ENCODE measurements around the gene RPL22L1.

Gene RPL22L1

DNA sequence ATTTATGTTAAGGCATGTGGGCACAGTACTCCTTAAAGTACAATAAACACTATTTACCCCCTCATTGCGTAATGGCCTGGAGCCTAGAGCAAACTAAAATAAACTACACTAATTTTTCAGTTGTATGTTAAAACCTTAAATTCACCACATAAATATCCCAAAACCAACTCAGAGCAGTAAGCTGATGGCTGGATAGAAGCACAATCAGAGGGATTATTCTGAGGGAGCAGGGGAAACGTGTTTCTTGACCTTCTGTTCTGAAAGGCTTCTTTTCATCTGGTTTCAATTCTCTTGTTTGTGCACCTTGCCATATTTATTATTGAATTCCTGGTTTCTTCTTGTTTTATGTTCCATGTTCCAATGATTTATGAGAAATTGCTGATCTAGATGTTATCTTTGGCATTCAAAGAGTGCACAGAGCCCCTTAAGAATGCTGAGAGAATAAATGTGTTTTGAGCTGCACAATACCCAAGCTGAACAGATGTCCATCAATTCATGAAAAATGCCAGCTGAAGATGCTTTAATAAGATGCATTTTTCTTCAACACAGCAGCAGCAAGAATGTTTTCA is 29.6 kb downstream of the RPL22L1 start:
- H3K9me3 Mint-ChIP-seq = peaks cover 24% of the 10 kb centered on the region
- H3K27me3 Mint-ChIP-seq (ENCODE audit: low read depth, poor library complexity) = peaks cover 4% of the 10 kb centered on the region
- H3K36me3 Mint-ChIP-seq (ENCODE audit: low read depth) = no peaks in the 10 kb centered on the region
- TF ChIP-seq, protein P1, sequence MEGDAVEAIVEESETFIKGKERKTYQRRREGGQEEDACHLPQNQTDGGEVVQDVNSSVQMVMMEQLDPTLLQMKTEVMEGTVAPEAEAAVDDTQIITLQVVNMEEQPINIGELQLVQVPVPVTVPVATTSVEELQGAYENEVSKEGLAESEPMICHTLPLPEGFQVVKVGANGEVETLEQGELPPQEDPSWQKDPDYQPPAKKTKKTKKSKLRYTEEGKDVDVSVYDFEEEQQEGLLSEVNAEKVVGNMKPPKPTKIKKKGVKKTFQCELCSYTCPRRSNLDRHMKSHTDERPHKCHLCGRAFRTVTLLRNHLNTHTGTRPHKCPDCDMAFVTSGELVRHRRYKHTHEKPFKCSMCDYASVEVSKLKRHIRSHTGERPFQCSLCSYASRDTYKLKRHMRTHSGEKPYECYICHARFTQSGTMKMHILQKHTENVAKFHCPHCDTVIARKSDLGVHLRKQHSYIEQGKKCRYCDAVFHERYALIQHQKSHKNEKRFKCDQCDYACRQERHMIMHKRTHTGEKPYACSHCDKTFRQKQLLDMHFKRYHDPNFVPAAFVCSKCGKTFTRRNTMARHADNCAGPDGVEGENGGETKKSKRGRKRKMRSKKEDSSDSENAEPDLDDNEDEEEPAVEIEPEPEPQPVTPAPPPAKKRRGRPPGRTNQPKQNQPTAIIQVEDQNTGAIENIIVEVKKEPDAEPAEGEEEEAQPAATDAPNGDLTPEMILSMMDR (IDR thresholded peaks at IDR 0.05) = no peak
- DNase-seq = no peak
- peaks cover 2% of the 10 kb centered on the region for H3K4me1 Mint-ChIP-seq
- H3K27ac Mint-ChIP-seq = no peak overlapping the region
- H3K4me3 Mint-ChIP-seq = no peak overlapping the region

DNA sequence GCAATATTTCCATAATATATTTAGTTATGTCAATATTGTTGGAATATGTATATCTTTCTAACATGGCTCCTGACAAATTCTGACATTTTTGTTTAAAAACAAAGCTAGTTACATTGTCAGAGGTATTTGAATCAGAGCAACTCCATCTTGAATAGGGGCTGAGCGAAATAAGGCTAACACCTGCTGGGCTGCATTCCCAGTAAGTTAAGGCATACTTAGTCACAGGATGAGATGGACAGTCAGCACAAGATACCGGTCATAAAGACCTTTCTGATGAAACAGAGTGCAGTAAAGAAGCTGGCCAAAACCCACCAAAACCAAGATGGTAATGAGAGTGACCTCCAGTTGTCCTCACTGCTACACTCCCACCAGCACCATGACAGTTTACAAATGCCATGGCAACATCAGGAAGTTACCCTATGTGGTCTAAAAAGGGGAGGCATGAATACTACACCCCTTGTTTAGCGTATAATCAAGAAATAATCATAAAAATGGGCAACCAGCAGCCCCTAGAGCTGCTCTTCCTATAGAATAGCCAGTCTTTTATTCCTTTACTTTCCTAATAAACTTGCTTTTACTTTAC is 30.4 kb downstream of the RPL22L1 start:
- DNase-seq = no peak
- H3K27me3 Mint-ChIP-seq (ENCODE audit: low read depth, poor library complexity) = peaks cover 4% of the 10 kb centered on the region
- H3K4me1 Mint-ChIP-seq = peaks cover 6% of the 10 kb centered on the region
- TF ChIP-seq, protein P1 (IDR thresholded peaks at IDR 0.05) = no peak
- peaks cover 19% of the 10 kb centered on the region for H3K9me3 Mint-ChIP-seq
- no peak overlapping the region for H3K4me3 Mint-ChIP-seq
- no peaks in the 10 kb centered on the region for H3K36me3 Mint-ChIP-seq (ENCODE audit: low read depth)
- H3K27ac Mint-ChIP-seq = no peak overlapping the region

DNA sequence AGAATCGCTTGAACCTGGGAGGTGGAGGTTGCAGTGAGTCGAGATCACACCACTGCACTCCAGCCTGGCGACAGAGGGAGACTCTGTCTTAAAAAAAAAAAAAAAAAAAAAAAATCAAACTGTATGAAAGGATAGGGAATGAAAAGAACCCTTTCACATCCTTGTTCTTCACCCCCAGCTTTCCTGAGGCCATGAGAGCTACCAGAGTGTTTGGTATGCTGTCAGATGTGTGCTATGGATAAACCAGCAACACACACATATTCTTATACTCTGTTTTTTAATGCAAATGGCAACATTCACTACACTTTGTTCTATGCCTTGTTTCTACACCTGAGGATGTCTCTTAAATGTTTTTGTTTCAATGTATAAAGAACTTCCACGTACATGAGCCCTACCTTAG is 33.5 kb downstream of the RPL22L1 start:
- Mint-ChIP-seq H3K27me3 (ENCODE audit: low read depth, poor library complexity) (no peaks in the 10 kb centered on the region), H3K27ac (no peak overlapping the region), H3K4me1 (peaks cover 13% of the 10 kb centered on the region), H3K4me3 (no peak overlapping the region), H3K36me3 (ENCODE audit: low read depth) (no peaks in the 10 kb centered on the region), H3K9me3 (peaks cover 9% of the 10 kb centered on the region)
- TF ChIP-seq, protein P1 (IDR thresholded peaks at IDR 0.05) = no peak
- no peak for DNase-seq

DNA sequence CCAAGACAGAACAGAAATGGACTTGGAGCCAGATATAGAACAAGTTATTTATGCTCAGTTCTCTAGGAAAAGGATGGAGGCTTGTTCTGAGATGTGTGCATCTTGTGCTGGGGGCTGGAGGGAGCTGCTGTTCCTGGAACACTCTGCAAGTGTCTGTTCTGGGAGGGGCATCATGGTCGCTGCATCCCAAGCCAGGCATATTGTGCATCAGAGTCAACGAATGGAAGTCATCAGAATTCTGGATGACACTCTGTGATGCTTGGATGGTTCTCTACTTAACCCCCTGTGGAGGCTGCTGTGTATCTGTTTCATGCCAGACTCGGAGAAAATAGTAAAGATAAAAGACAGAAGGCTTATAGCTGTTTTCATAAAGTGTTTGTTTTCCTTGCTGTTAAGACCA is 34.7 kb downstream of the RPL22L1 start:
- H3K36me3 Mint-ChIP-seq (ENCODE audit: low read depth) = no peaks in the 10 kb centered on the region
- no peaks in the 10 kb centered on the region for H3K27me3 Mint-ChIP-seq (ENCODE audit: low read depth, poor library complexity)
- DNase-seq = peak; percentile 8
- TF ChIP-seq, protein P1 (IDR thresholded peaks at IDR 0.05) = no peak
- no peak overlapping the region for H3K4me3 Mint-ChIP-seq
- H3K9me3 Mint-ChIP-seq = peaks cover 9% of the 10 kb centered on the region
- H3K27ac Mint-ChIP-seq = no peak overlapping the region
- peaks cover 16% of the 10 kb centered on the region for H3K4me1 Mint-ChIP-seq

DNA sequence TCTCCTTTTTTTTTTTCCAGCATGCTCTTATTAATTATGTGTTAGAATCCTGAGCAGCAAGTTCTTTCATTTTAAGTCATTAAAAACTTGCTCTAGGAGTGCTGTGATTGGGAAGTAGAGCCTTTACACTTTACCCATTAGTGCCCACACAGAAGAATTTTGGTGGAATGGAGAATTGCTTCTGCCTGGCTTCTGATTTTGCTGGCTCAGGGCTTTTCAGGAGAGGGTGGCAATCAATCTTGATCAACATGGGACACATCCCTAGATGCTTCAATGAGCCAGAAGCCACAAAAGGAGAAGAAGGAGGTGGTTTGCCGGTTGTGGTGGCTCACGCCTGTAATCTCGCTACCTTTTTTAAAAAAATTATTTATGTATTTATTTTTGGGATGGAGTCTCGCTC is 39.4 kb downstream of the RPL22L1 start:
- H3K4me1 Mint-ChIP-seq = peaks cover 34% of the 10 kb centered on the region
- no peaks in the 10 kb centered on the region for H3K27me3 Mint-ChIP-seq (ENCODE audit: low read depth, poor library complexity)
- H3K36me3 Mint-ChIP-seq (ENCODE audit: low read depth) = no peaks in the 10 kb centered on the region
- no peak overlapping the region for H3K4me3 Mint-ChIP-seq
- TF ChIP-seq, protein P1 (IDR thresholded peaks at IDR 0.05) = no peak
- no peak overlapping the region for H3K27ac Mint-ChIP-seq
- no peaks in the 10 kb centered on the region for H3K9me3 Mint-ChIP-seq
- DNase-seq = no peak

Measured in nephron progenitor cell (in vitro differentiated cells).